ENCODE measurements around the gene TDRD5.

- TF ChIP-seq CTCF (IDR thresholded peaks at IDR 0.05; ENCODE audit: borderline replicate concordance, extremely low read depth, low read length, poor library complexity, severe bottlenecking) (no peak), EZH2 (IDR thresholded peaks at IDR 0.05; ENCODE audit: borderline replicate concordance, low read depth, low read length, severe bottlenecking) (no peak)
These were observed 9.5 kb downstream of the TDRD5 start for GRCh38 chr1:179601093-179601492.
